HUES6 (cell line): ENCODE measurements around the gene AGFG2.
"Not testable (repeated sequence)": the region's sequence is repeated elsewhere in the genome, so short reads cannot be mapped to it uniquely, and the experiment has no call there.

Experiments
- H3K27ac ChIP-seq: 2 replicates; pipeline ENCODE4 v1.7.0; 2013; ENCODE audit warnings: low read depth, mild to moderate bottlenecking, low read length, inconsistent platforms
- H3K27me3 ChIP-seq: 2 replicates; pipeline ENCODE4 v1.6.1; 2013; ENCODE audit warnings: low read length; ENCODE audit not compliant: control insufficient read depth, insufficient read depth
- H3K36me3 ChIP-seq: 2 replicates; pipeline ENCODE4 v1.6.1; 2013; ENCODE audit warnings: low read length; ENCODE audit not compliant: control insufficient read depth, insufficient read depth
- H3K4me1 ChIP-seq: 2 replicates; pipeline ENCODE4 v1.6.1; 2013; ENCODE audit warnings: low read length; ENCODE audit not compliant: control insufficient read depth, insufficient read depth
- H3K4me3 ChIP-seq: 2 replicates; pipeline ENCODE4 v1.5.1; 2013; ENCODE audit warnings: low read depth, low read length
- H3K9ac ChIP-seq: one replicate; pipeline ENCODE4 v1.6.1; 2013; ENCODE audit warnings: mild to moderate bottlenecking, low read length
- H3K9me3 ChIP-seq: 2 replicates; pipeline ENCODE4 v1.6.1; 2013; ENCODE audit warnings: low read depth, low read length; ENCODE audit not compliant: control insufficient read depth, insufficient read depth

Gene AGFG2

GRCh38 chr7:100553032-100553431, 14.0 kb downstream of the AGFG2 start:
- Histone ChIP-seq H3K27me3 (no peaks in the 10 kb centered on the region), H3K4me3 (no peak overlapping the region), H3K36me3 (peaks cover 59% of the 10 kb centered on the region), H3K9ac (no peak overlapping the region), H3K9me3 (no peaks in the 10 kb centered on the region), H3K27ac (no peak overlapping the region), H3K4me1 (peaks cover under 1% of the 10 kb centered on the region; the same call in 1 of the 2 replicates)

GRCh38 chr7:100555701-100556100, 16.7 kb downstream of the AGFG2 start:
- Histone ChIP-seq H3K9ac (no peak overlapping the region), H3K36me3 (peaks cover 42% of the 10 kb centered on the region), H3K4me3 (no peak overlapping the region), H3K27me3 (no peaks in the 10 kb centered on the region), H3K4me1 (no peaks in the 10 kb centered on the region), H3K9me3 (no peaks in the 10 kb centered on the region), H3K27ac (no peak overlapping the region)

- Histone ChIP-seq H3K4me1 (no peaks in the 10 kb centered on the region), H3K36me3 (peaks cover 41% of the 10 kb centered on the region), H3K27me3 (no peaks in the 10 kb centered on the region), H3K9me3 (no peaks in the 10 kb centered on the region), H3K4me3 (no peak overlapping the region), H3K27ac (no peak overlapping the region), H3K9ac (no peak overlapping the region)
These were observed 17.5 kb downstream of the AGFG2 start for GRCh38 chr7:100556541-100556940.

GRCh38 chr7:100559127-100559526, 20.1 kb downstream of the AGFG2 start:
- 0 out of 2 replicates have a peak, but pooled peaks cover 2% of the 10 kb centered on the region for H3K4me1 ChIP-seq
- no peaks in the 10 kb centered on the region for H3K9me3 ChIP-seq
- no peak overlapping the region for H3K27ac ChIP-seq
- H3K4me3 ChIP-seq, result no peak overlapping the region
- H3K27me3 ChIP-seq, result no peaks in the 10 kb centered on the region
- peaks cover 26% of the 10 kb centered on the region for H3K36me3 ChIP-seq
- no peak overlapping the region for H3K9ac ChIP-seq

- Histone ChIP-seq H3K4me1 (0 out of 2 replicates have a peak, but pooled peaks cover 4% of the 10 kb centered on the region), H3K27ac (no peak overlapping the region), H3K9ac (no peak overlapping the region), H3K36me3 (peaks cover 11% of the 10 kb centered on the region), H3K4me3 (no peak overlapping the region), H3K9me3 (no peaks in the 10 kb centered on the region), H3K27me3 (no peaks in the 10 kb centered on the region)
These were observed 22.6 kb downstream of the AGFG2 start for GRCh38 chr7:100561491-100562194.

- Histone ChIP-seq H3K9ac (no peak overlapping the region), H3K9me3 (no peaks in the 10 kb centered on the region), H3K27me3 (no peaks in the 10 kb centered on the region), H3K36me3 (peaks cover 9% of the 10 kb centered on the region), H3K4me1 (peaks cover 9% of the 10 kb centered on the region; the same call in 1 of the 2 replicates), H3K27ac (no peak overlapping the region), H3K4me3 (no peak overlapping the region)
These were observed 23.4 kb downstream of the AGFG2 start for GRCh38 chr7:100562195-100563099.

GRCh38 chr7:100563100-100563564, 24.1 kb downstream of the AGFG2 start:
- peaks cover 15% of the 10 kb centered on the region; the same call in 1 of the 2 replicates for H3K4me1 ChIP-seq
- H3K4me3 ChIP-seq, result no peak overlapping the region
- peaks cover 7% of the 10 kb centered on the region for H3K36me3 ChIP-seq
- H3K9ac ChIP-seq, result no peak overlapping the region
- no peaks in the 10 kb centered on the region for H3K9me3 ChIP-seq
- no peaks in the 10 kb centered on the region for H3K27me3 ChIP-seq
- no peak overlapping the region for H3K27ac ChIP-seq

GRCh38 chr7:100563809-100564400, 24.9 kb downstream of the AGFG2 start:
- Histone ChIP-seq H3K9ac (no peak overlapping the region), H3K4me1 (peaks cover 20% of the 10 kb centered on the region; the same call in 1 of the 2 replicates), H3K27me3 (no peaks in the 10 kb centered on the region), H3K4me3 (no peak overlapping the region), H3K9me3 (no peaks in the 10 kb centered on the region), H3K27ac (no peak overlapping the region), H3K36me3 (peaks cover 6% of the 10 kb centered on the region)

- H3K9ac ChIP-seq, H3K27me3 ChIP-seq, H3K4me3 ChIP-seq, H3K27ac ChIP-seq, H3K36me3 ChIP-seq, H3K9me3 ChIP-seq: not testable (repeated sequence)
- H3K4me1 ChIP-seq, result peaks cover 24% of the 10 kb centered on the region; the same call in 1 of the 2 replicates
These were observed 25.4 kb downstream of the AGFG2 start for GRCh38 chr7:100564405-100564804.

GRCh38 chr7:100565133-100565571, 26.1 kb downstream of the AGFG2 start:
- H3K4me1 ChIP-seq, result peaks cover 26% of the 10 kb centered on the region; the same call in 1 of the 2 replicates
- no peaks in the 10 kb centered on the region for H3K9me3 ChIP-seq
- no peak overlapping the region for H3K9ac ChIP-seq
- no peak overlapping the region for H3K4me3 ChIP-seq
- H3K27ac ChIP-seq, result no peak overlapping the region
- H3K36me3 ChIP-seq, result peaks cover 6% of the 10 kb centered on the region
- no peaks in the 10 kb centered on the region for H3K27me3 ChIP-seq
